Mesendoderm (in vitro differentiated cells): ENCODE data around the gene BRDT.

Experiments used
- DNase-seq: peaks from one replicate; pipeline ENCODE4 v3.0.0; 2013
- H2AK5ac ChIP-seq: 2 replicates; pipeline ENCODE4 v1.6.1; 2013; ENCODE audit warnings: low read length, inconsistent platforms
- H2BK120ac ChIP-seq: 2 replicates; pipeline ENCODE4 v1.6.1; 2013; ENCODE audit warnings: low read depth, mild to moderate bottlenecking, low read length, moderate library complexity, mixed read lengths
- H2BK15ac ChIP-seq: replicated peaks from 2 replicates; pipeline ENCODE4 v1.6.1; 2013; ENCODE audit warnings: low read depth, mild to moderate bottlenecking, moderate library complexity
- H2BK5ac ChIP-seq: 2 replicates; pipeline ENCODE4 v1.6.1; 2013; ENCODE audit warnings: low read length, inconsistent platforms
- H3K18ac ChIP-seq: 2 replicates; pipeline ENCODE4 v1.6.1; 2013; ENCODE audit warnings: mild to moderate bottlenecking, low read length, mixed read lengths
- H3K23ac ChIP-seq: one replicate; pipeline ENCODE4 v1.6.1; 2013; ENCODE audit warnings: low read length
- H3K27ac ChIP-seq: 2 replicates; pipeline ENCODE4 v1.5.1; 2013; ENCODE audit warnings: low read depth, mild to moderate bottlenecking, inconsistent platforms, low read length, moderate library complexity
- H3K27me3 ChIP-seq: 2 replicates; pipeline ENCODE4 v1.6.1; 2013; ENCODE audit warnings: low read length, control low read depth, mild to moderate bottlenecking, inconsistent platforms; ENCODE audit not compliant: insufficient read depth, poor library complexity
- H3K36me3 ChIP-seq: 2 replicates; pipeline ENCODE4 v1.6.1; 2013; ENCODE audit warnings: low read length, inconsistent platforms; ENCODE audit not compliant: control insufficient read depth, insufficient read depth
- H3K4ac ChIP-seq: one replicate; pipeline ENCODE4 v1.6.1; 2013; ENCODE audit warnings: low read depth, mild to moderate bottlenecking, low read length, moderate library complexity
- H3K4me1 ChIP-seq: 2 replicates; pipeline ENCODE4 v1.6.1; 2013; ENCODE audit warnings: low read depth, low read length, inconsistent platforms; ENCODE audit not compliant: control insufficient read depth
- H3K4me2 ChIP-seq: 2 replicates; pipeline ENCODE4 v1.6.1; 2013; ENCODE audit warnings: low read length
- H3K4me3 ChIP-seq: 2 replicates; pipeline ENCODE4 v1.5.1; 2013; ENCODE audit warnings: mild to moderate bottlenecking, low read length
- H3K56ac ChIP-seq: one replicate; pipeline ENCODE4 v1.6.1; 2013; ENCODE audit warnings: low read length
- H3K79me1 ChIP-seq: 2 replicates; pipeline ENCODE4 v1.6.1; 2013; ENCODE audit warnings: low read length, inconsistent platforms
- H3K79me2 ChIP-seq: 2 replicates; pipeline ENCODE4 v1.6.1; 2013; ENCODE audit warnings: mild to moderate bottlenecking, low read length; ENCODE audit not compliant: control insufficient read depth, insufficient read depth
- H3K9ac ChIP-seq: 2 replicates; pipeline ENCODE4 v1.6.1; 2013; ENCODE audit warnings: low read length, inconsistent platforms
- H4K5ac ChIP-seq: one replicate; pipeline ENCODE4 v1.6.1; 2013; ENCODE audit warnings: low read length
- H4K8ac ChIP-seq: one replicate; pipeline ENCODE4 v1.6.1; 2013; ENCODE audit warnings: low read depth, mild to moderate bottlenecking, control low read depth, low read length, moderate library complexity
- WGBS: extraction: QIAGEN DNeasy Blood & Tissue Kit; methylation state at CpG from one replicate; pipeline ENCODE4 v1.1.7; 2013; ENCODE audit warnings: low lambda C conversion rate, missing lambda C conversion rate; ENCODE audit not compliant: insufficient coverage; ENCODE audit errors: extremely low coverage; 5-methylcytosine and 5-hydroxymethylcytosine counted together

BRDT gene

DNA sequence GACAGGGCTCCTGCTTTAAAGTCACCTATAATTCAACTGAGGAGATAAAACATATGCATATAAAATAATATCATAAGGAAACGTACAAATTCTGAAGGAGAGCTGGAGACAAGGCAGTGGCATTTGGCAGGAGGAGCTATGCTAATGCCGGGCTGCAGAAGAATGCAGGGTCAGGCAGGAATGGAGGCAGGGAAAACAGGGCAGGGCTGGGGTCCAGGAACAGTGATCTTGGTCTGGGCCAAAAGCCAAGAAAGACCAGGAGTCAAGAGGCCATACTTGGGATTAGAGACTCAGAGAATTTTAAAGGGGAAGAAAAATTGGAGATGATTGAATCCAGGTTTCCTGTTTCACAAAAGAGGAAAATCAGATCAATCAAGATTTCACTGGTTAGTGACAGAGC lies 20.0 kb upstream of the BRDT start:
- no peak overlapping the region for H3K56ac ChIP-seq
- H3K4me3 ChIP-seq = no peak overlapping the region
- no peaks in the 10 kb centered on the region for H3K4me1 ChIP-seq
- no peak overlapping the region for H4K8ac ChIP-seq
- no peak overlapping the region for H4K5ac ChIP-seq
- H3K36me3 ChIP-seq = no peaks in the 10 kb centered on the region
- no peak overlapping the region for H3K4ac ChIP-seq
- no peaks in the 10 kb centered on the region for H3K79me2 ChIP-seq
- H3K27me3 ChIP-seq = no peaks in the 10 kb centered on the region
- H3K4me2 ChIP-seq = no peak overlapping the region
- H3K27ac ChIP-seq = no peak overlapping the region
- H2BK5ac ChIP-seq = no peak overlapping the region
- no CpG with 5 or more reads among the region's 2 CpGs for WGBS
- H3K9ac ChIP-seq = no peak overlapping the region
- H2AK5ac ChIP-seq = no peak overlapping the region
- H3K23ac ChIP-seq = no peak overlapping the region
- no peak overlapping the region for H3K18ac ChIP-seq
- H2BK120ac ChIP-seq = no peak overlapping the region
- DNase-seq = peak; percentile 54
- H3K79me1 ChIP-seq = no peaks in the 10 kb centered on the region
- no peak overlapping the region for H2BK15ac ChIP-seq

DNA sequence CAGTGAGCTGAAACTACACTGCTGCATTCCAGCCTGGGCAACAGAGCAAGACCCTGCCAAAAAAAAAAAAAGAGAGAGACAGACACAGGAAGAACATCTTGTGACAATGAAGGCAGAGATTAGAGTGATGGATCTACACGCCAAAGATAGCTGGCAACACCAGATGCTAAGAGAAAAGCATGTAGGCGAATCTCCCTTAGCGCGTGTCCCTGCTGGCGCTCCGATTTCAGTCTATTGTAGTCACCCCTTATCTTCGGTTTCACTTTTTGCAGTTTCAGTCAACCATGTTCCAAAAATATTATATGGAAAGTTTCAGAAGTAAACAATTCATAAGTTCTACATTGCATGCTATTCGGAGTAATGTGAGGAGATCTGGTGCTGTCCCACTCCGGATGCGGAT lies 11.6 kb upstream of the BRDT start:
- Histone ChIP-seq H3K4me1 (no peaks in the 10 kb centered on the region), H3K4ac (no peak overlapping the region), H3K36me3 (no peaks in the 10 kb centered on the region), H3K18ac (no peak overlapping the region), H3K9ac (no peak overlapping the region), H3K79me1 (no peaks in the 10 kb centered on the region), H4K5ac (no peak overlapping the region), H3K79me2 (no peaks in the 10 kb centered on the region), H3K27ac (no peak overlapping the region), H3K27me3 (no peaks in the 10 kb centered on the region), H3K4me2 (no peak overlapping the region), H4K8ac (no peak overlapping the region), H2AK5ac (no peak overlapping the region), H3K4me3 (no peak overlapping the region), H2BK15ac (no peak overlapping the region), H2BK120ac (no peak overlapping the region), H3K23ac (no peak overlapping the region), H3K56ac (no peak overlapping the region), H2BK5ac (no peak overlapping the region)
- no CpG with 5 or more reads among the region's 10 CpGs for WGBS
- no peak for DNase-seq

DNA sequence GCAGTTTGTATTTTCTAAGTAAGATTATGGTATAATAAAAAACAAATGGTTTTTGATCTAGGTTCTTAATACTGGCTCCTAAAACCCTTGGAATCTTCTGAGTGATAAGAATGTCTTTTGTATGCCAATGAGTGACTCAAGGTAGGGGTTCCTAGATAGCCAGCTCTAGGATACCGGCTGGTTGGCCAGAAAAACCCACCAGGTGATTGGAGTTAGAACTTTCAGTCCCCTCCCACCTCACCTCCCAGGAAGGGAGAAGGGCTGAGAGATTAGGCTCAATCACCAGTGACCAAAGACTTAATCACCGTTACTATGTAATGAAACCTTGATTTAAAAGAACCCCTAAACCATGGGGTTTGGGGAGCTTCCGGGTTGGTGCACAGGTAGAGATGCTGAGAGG lies 8.7 kb upstream of the BRDT start:
- no peaks in the 10 kb centered on the region for H3K79me2 ChIP-seq
- H3K56ac ChIP-seq = no peak overlapping the region
- H3K4me2 ChIP-seq = no peak overlapping the region
- no peak overlapping the region for H2BK5ac ChIP-seq
- H4K5ac ChIP-seq = no peak overlapping the region
- no peak overlapping the region for H3K27ac ChIP-seq
- no peaks in the 10 kb centered on the region for H3K4me1 ChIP-seq
- no peaks in the 10 kb centered on the region for H3K27me3 ChIP-seq
- no peak overlapping the region for H4K8ac ChIP-seq
- H3K9ac ChIP-seq = no peak overlapping the region
- H3K79me1 ChIP-seq = no peaks in the 10 kb centered on the region
- H3K4me3 ChIP-seq = no peak overlapping the region
- H3K18ac ChIP-seq = no peak overlapping the region
- no peak overlapping the region for H2BK15ac ChIP-seq
- DNase-seq = peak; percentile 94
- WGBS = no CpG with 5 or more reads among the region's 3 CpGs
- no peak overlapping the region for H2AK5ac ChIP-seq
- no peak overlapping the region for H2BK120ac ChIP-seq
- H3K36me3 ChIP-seq = no peaks in the 10 kb centered on the region
- H3K23ac ChIP-seq = no peak overlapping the region
- H3K4ac ChIP-seq = peak overlapping the region; percentile 59

DNA sequence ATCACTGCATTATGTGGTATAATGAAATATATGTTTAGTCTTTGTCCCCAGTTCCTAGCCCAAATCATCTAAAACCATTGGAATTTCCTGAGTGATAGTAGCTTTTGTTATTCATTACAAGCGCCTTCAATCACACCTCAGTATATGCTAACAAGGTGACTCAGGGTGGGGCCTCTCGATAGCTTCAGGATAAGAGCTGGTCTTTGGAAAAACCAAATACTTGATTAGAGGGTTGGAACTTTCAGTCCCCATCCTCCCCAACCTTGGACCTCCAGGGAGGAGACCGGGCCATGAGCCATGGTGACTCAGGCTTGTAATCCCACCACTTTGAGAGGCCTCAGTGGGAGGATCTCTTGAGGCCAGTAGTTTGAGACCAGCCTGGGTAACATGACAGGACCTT lies 5.1 kb upstream of the BRDT start:
- no peak overlapping the region for H2BK5ac ChIP-seq
- WGBS = no CpG with 5 or more reads among the region's 3 CpGs

DNA sequence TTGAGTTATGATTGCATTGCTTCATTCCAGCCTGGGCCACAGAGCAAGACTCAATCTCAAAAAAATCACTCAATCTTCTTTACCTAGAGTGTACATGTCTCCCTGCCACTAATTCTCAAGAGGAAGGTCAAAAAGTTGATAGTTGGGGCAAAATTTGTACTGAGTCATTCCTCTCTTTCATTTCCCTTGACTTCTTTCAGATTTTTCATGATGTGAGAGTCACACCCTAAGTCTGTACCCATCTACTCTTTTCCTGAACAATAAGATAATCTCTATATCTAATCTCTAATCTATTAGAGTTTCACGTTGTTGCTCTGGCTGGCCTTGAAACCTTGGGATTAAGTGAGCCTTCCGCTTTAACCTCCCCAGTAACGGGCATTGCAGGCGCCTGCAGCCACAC lies 1.1 kb upstream of the BRDT start:
- H2BK15ac ChIP-seq = no peak overlapping the region
- H3K36me3 ChIP-seq = no peaks in the 10 kb centered on the region
- no peak overlapping the region for H3K9ac ChIP-seq
- no peak overlapping the region for H4K8ac ChIP-seq
- no peaks in the 10 kb centered on the region for H3K27me3 ChIP-seq
- no peaks in the 10 kb centered on the region for H3K79me1 ChIP-seq
- DNase-seq = peak; percentile 19
- no peak overlapping the region for H3K4me2 ChIP-seq
- no peak overlapping the region for H4K5ac ChIP-seq
- no peak overlapping the region for H2BK120ac ChIP-seq
- no peak overlapping the region for H3K18ac ChIP-seq
- peaks cover 5% of the 10 kb centered on the region for H3K4me1 ChIP-seq
- no peak overlapping the region for H2BK5ac ChIP-seq
- H3K23ac ChIP-seq = no peak overlapping the region
- no peak overlapping the region for H3K27ac ChIP-seq
- no peaks in the 10 kb centered on the region for H3K79me2 ChIP-seq
- no CpG with 5 or more reads among the region's 4 CpGs for WGBS
- H3K56ac ChIP-seq = no peak overlapping the region
- no peak overlapping the region for H3K4ac ChIP-seq
- H3K4me3 ChIP-seq = no peak overlapping the region
- H2AK5ac ChIP-seq = no peak overlapping the region

More for the DNA sequence above, 5.1 kb upstream of the BRDT start:
- H3K4ac ChIP-seq = no peak overlapping the region
- H4K5ac ChIP-seq = no peak overlapping the region
- H3K9ac ChIP-seq = no peak overlapping the region
- no peaks in the 10 kb centered on the region for H3K36me3 ChIP-seq
- H3K79me1 ChIP-seq = no peaks in the 10 kb centered on the region
- no peak overlapping the region for H2AK5ac ChIP-seq
- no peak overlapping the region for H3K18ac ChIP-seq
- no peaks in the 10 kb centered on the region for H3K27me3 ChIP-seq
- H3K56ac ChIP-seq = no peak overlapping the region
- no peak overlapping the region for H2BK15ac ChIP-seq
- no peak overlapping the region for H2BK120ac ChIP-seq
- peak; percentile 91 for DNase-seq
- H3K4me1 ChIP-seq = peaks cover 5% of the 10 kb centered on the region
- no peak overlapping the region for H4K8ac ChIP-seq
- H3K79me2 ChIP-seq = no peaks in the 10 kb centered on the region
- no peak overlapping the region for H3K23ac ChIP-seq
- H3K4me2 ChIP-seq = no peak overlapping the region
- H3K27ac ChIP-seq = no peak overlapping the region
- no peak overlapping the region for H3K4me3 ChIP-seq

DNA sequence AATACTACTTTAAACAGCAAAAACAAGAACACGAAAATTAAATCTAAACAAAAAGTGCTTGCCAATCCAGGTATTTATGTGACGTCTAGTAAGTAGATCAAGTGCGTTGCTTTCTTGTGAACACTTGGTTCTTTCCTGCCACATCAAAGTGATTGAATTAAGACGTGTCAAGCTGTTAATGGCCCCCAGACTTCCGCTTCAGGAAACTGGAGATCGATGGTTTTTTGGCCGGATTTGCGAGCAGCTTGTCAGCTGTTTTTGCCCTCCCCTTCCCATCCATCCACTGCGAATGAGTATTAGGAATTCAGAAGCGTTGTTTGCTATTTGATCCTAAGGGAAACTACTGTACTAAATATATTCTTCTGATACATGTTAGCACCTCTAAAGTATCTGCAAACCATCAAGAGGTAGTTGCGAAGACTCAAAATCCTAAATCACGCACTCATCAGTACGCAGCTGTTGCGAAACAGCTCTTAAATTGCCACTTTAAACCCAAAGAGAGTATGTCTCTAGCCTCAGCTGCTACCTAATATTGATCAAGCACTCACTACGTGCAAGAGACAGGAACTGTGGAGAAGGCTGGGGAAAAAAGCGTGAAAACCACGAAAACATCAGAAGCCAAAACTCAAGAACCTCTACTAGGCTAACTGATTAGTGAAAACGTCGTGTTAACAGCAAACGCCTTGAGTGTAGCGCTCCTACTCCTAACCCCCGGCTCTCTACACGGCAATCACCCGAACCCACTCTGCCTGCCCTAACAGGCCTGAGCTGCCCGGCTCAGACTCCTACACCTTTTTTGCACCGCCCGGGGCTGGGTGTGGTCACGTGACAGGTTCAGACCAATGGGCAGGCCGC lies 473 bp upstream of the BRDT start:
- Histone ChIP-seq H3K4ac (no peak overlapping the region), H3K23ac (no peak overlapping the region), H3K27ac (no peak overlapping the region), H3K18ac (no peak overlapping the region), H3K4me3 (no peak overlapping the region), H2BK120ac (no peak overlapping the region), H2BK15ac (no peak overlapping the region), H3K9ac (no peak overlapping the region), H4K5ac (no peak overlapping the region), H2BK5ac (no peak overlapping the region), H3K4me1 (peaks cover 5% of the 10 kb centered on the region), H4K8ac (no peak overlapping the region), H3K27me3 (no peaks in the 10 kb centered on the region), H3K56ac (peak overlapping the region; percentile 30), H3K4me2 (no peak overlapping the region), H3K79me1 (no peaks in the 10 kb centered on the region), H3K79me2 (no peaks in the 10 kb centered on the region), H3K36me3 (no peaks in the 10 kb centered on the region), H2AK5ac (no peak overlapping the region)
- peak; percentile 36 for DNase-seq
- WGBS = no CpG with 5 or more reads among the region's 29 CpGs
